ENCODE results near the gene TRIM38.

DNA sequence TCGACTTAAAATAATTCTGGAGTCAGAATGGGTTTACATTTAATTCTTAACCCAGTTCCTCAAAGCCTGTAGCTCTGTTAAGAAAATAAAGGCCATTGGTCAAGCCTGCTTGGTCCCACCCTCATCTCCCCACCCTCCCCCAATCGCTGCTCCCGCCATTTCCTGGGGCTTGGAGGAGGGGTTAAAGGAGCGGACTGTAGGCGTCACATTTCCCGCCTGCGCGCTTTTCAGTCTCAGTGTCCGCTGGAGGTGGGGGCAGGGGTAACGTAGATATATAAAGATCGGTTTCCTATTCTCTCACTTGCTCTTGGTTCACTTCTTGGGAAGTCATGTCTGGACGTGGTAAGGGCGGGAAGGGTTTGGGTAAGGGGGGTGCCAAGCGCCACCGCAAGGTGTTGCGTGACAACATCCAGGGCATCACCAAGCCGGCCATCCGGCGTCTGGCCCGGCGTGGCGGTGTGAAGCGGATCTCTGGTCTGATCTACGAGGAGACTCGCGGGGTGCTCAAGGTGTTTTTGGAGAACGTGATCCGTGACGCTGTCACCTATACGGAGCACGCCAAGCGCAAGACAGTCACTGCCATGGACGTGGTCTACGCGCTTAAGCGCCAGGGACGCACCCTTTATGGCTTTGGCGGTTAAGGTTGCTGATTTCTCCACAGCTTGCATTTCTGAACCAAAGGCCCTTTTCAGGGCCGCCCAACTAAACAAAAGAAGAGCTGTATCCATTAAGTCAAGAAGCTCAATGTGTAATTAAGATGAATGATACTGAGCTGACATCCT, 58.9 kb downstream of the TRIM38 start:
- TF ChIP-seq KLF9 (CRISPR knock-in tag; IDR thresholded peaks at IDR 0.05; ENCODE audit: low read depth) = no peak
- peak; percentile 66 for TF ChIP-seq SAP130 (CRISPR knock-in tag; IDR thresholded peaks at IDR 0.05; ENCODE audit: low read depth)
- peak; percentile 85 for TF ChIP-seq HNRNPLL (IDR thresholded peaks at IDR 0.05; ENCODE audit: low read depth, low read length, poor library complexity, severe bottlenecking)
- TF ChIP-seq, protein P1, sequence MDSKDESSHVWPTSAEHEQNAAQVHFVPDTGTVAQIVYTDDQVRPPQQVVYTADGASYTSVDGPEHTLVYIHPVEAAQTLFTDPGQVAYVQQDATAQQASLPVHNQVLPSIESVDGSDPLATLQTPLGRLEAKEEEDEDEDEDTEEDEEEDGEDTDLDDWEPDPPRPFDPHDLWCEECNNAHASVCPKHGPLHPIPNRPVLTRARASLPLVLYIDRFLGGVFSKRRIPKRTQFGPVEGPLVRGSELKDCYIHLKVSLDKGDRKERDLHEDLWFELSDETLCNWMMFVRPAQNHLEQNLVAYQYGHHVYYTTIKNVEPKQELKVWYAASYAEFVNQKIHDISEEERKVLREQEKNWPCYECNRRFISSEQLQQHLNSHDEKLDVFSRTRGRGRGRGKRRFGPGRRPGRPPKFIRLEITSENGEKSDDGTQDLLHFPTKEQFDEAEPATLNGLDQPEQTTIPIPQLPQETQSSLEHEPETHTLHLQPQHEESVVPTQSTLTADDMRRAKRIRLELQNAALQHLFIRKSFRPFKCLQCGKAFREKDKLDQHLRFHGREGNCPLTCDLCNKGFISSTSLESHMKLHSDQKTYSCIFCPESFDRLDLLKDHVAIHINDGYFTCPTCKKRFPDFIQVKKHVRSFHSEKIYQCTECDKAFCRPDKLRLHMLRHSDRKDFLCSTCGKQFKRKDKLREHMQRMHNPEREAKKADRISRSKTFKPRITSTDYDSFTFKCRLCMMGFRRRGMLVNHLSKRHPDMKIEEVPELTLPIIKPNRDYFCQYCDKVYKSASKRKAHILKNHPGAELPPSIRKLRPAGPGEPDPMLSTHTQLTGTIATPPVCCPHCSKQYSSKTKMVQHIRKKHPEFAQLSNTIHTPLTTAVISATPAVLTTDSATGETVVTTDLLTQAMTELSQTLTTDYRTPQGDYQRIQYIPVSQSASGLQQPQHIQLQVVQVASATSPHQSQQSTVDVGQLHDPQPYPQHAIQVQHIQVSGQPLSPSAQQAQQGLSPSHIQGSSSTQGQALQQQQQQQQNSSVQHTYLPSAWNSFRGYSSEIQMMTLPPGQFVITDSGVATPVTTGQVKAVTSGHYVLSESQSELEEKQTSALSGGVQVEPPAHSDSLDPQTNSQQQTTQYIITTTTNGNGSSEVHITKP (CRISPR knock-in tag; IDR thresholded peaks at IDR 0.05; ENCODE audit: low read depth) = no peak
- TF ChIP-seq, protein P2, sequence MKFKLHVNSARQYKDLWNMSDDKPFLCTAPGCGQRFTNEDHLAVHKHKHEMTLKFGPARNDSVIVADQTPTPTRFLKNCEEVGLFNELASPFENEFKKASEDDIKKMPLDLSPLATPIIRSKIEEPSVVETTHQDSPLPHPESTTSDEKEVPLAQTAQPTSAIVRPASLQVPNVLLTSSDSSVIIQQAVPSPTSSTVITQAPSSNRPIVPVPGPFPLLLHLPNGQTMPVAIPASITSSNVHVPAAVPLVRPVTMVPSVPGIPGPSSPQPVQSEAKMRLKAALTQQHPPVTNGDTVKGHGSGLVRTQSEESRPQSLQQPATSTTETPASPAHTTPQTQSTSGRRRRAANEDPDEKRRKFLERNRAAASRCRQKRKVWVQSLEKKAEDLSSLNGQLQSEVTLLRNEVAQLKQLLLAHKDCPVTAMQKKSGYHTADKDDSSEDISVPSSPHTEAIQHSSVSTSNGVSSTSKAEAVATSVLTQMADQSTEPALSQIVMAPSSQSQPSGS (CRISPR knock-in tag; IDR thresholded peaks at IDR 0.05) = no peak
- peak; percentile 56 for TF ChIP-seq POLR2AphosphoS5 (IDR thresholded peaks at IDR 0.05; ENCODE audit: low read depth, low read length)
- TF ChIP-seq ZNF879 (CRISPR knock-in tag; IDR thresholded peaks at IDR 0.05) = no peak
- TF ChIP-seq, protein P3, sequence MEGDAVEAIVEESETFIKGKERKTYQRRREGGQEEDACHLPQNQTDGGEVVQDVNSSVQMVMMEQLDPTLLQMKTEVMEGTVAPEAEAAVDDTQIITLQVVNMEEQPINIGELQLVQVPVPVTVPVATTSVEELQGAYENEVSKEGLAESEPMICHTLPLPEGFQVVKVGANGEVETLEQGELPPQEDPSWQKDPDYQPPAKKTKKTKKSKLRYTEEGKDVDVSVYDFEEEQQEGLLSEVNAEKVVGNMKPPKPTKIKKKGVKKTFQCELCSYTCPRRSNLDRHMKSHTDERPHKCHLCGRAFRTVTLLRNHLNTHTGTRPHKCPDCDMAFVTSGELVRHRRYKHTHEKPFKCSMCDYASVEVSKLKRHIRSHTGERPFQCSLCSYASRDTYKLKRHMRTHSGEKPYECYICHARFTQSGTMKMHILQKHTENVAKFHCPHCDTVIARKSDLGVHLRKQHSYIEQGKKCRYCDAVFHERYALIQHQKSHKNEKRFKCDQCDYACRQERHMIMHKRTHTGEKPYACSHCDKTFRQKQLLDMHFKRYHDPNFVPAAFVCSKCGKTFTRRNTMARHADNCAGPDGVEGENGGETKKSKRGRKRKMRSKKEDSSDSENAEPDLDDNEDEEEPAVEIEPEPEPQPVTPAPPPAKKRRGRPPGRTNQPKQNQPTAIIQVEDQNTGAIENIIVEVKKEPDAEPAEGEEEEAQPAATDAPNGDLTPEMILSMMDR (CRISPR knock-in tag; IDR thresholded peaks at IDR 0.05) = 0 out of 2 replicates have a peak, but pooled peaks have one; percentile 7
- TF ChIP-seq PHF8 (CRISPR knock-in tag; IDR thresholded peaks at IDR 0.05) = peak; percentile 56; the same call in 1 of the 2 replicates
- no peak for TF ChIP-seq MXI1 (IDR thresholded peaks at IDR 0.05; ENCODE audit: borderline replicate concordance, low read depth, low read length)
- TF ChIP-seq PAX8 (CRISPR knock-in tag; IDR thresholded peaks at IDR 0.05; ENCODE audit: borderline replicate concordance) = no peak
- no peak for TF ChIP-seq EP300 (IDR thresholded peaks at IDR 0.05; ENCODE audit: low read depth in 2 of 2, low read length in 2 of 2)
- TF ChIP-seq EP300 (CRISPR knock-in tag; IDR thresholded peaks at IDR 0.05; ENCODE audit: borderline replicate concordance) = no peak
- no peak for TF ChIP-seq GABPA (IDR thresholded peaks at IDR 0.05; ENCODE audit: low read depth, low read length)
- TF ChIP-seq GABPA (CRISPR knock-in tag; IDR thresholded peaks at IDR 0.05; ENCODE audit: low read depth) = no peak
